Neuronal stem cell (in vitro differentiated cells): ENCODE results near the gene SPACA9.

Source experiments
- DNase-seq: peaks from one replicate; pipeline ENCODE4 v3.0.0-alpha.2; 2013; ENCODE audit warnings: low spot score
- H2AFZ ChIP-seq: one replicate; pipeline ENCODE4 v1.6.1; 2013; ENCODE audit warnings: mild to moderate bottlenecking, low read length, inconsistent platforms
- H2AK5ac ChIP-seq: 2 replicates; pipeline ENCODE4 v1.6.1; 2013; ENCODE audit warnings: low read depth, mild to moderate bottlenecking, inconsistent platforms, low read length, moderate library complexity, mixed read lengths
- H2BK120ac ChIP-seq: 2 replicates; pipeline ENCODE4 v1.6.1; 2013; ENCODE audit warnings: low read depth, mild to moderate bottlenecking, inconsistent platforms, low read length, moderate library complexity, mixed read lengths
- H2BK12ac ChIP-seq: one replicate; pipeline ENCODE4 v1.6.1; 2013; ENCODE audit warnings: low read length, inconsistent platforms
- H2BK15ac ChIP-seq: 2 replicates; pipeline ENCODE4 v1.6.1; 2013; ENCODE audit warnings: mild to moderate bottlenecking, low read length, inconsistent platforms, mixed read lengths
- H2BK5ac ChIP-seq: one replicate; pipeline ENCODE4 v1.6.1; 2013; ENCODE audit warnings: inconsistent platforms, mild to moderate bottlenecking, low read length, moderate library complexity
- H3K14ac ChIP-seq: one replicate; pipeline ENCODE4 v1.6.1; 2013; ENCODE audit warnings: low read length, inconsistent platforms
- H3K18ac ChIP-seq: 2 replicates; pipeline ENCODE4 v1.6.1; 2013; ENCODE audit warnings: low read length, inconsistent platforms
- H3K23ac ChIP-seq: 2 replicates; pipeline ENCODE4 v1.6.1; 2013; ENCODE audit warnings: low read depth, mild to moderate bottlenecking, mixed read lengths, low read length, inconsistent platforms; ENCODE audit not compliant: poor library complexity
- H3K27ac ChIP-seq: replicated peaks from 3 replicates; pipeline ENCODE4 v1.5.1; 2013; ENCODE audit warnings: low read length, inconsistent platforms
- H3K27me3 ChIP-seq, 3 experiments: 2 replicates each; pipeline ENCODE4 v1.6.1; 2013; ENCODE audit warnings: low read length in 3 of 3, mild to moderate bottlenecking in 2 of 3, inconsistent platforms in 1 of 3, low read depth in 1 of 3, mixed read lengths in 1 of 3, moderate library complexity in 1 of 3; ENCODE audit not compliant: control insufficient read depth in 3 of 3, insufficient read depth in 3 of 3
- H3K36me3 ChIP-seq, 2 donors: replicated peaks in 1 of 2; 2 replicates each; pipeline ENCODE4 v1.6.1; 2013; ENCODE audit warnings: low read length in 2 of 2; ENCODE audit not compliant: control insufficient read depth in 2 of 2, insufficient read depth in 2 of 2
- H3K4ac ChIP-seq: 2 replicates; pipeline ENCODE4 v1.6.1; 2013; ENCODE audit warnings: inconsistent platforms, mild to moderate bottlenecking, low read length, moderate library complexity
- H3K4me1 ChIP-seq, 2 donors: 1 replicate in 1 of 2; 2 replicates in 1 of 2; pipeline ENCODE4 v1.6.1; 2013; ENCODE audit warnings: low read length in 2 of 2, low read depth in 1 of 2; ENCODE audit not compliant: control insufficient read depth in 2 of 2, insufficient read depth in 1 of 2
- H3K4me2 ChIP-seq: one replicate; pipeline ENCODE4 v1.6.1; 2013; ENCODE audit warnings: mild to moderate bottlenecking, low read length, inconsistent platforms; ENCODE audit not compliant: insufficient read depth, poor library complexity, severe bottlenecking
- H3K4me3 ChIP-seq, 2 donors: 2 replicates each; pipeline ENCODE4 v1.5.1; 2013; ENCODE audit warnings: low read length in 2 of 2, mild to moderate bottlenecking in 2 of 2, inconsistent platforms in 1 of 2, moderate library complexity in 1 of 2
- H3K79me1 ChIP-seq: one replicate; pipeline ENCODE4 v1.6.1; 2013; ENCODE audit warnings: low read depth, mild to moderate bottlenecking, inconsistent platforms, low read length, moderate library complexity
- H3K9ac ChIP-seq: one replicate; pipeline ENCODE4 v1.6.1; 2013; ENCODE audit warnings: mild to moderate bottlenecking, low read depth, low read length, inconsistent platforms; ENCODE audit not compliant: poor library complexity
- H3K9me3 ChIP-seq, 2 donors: replicated peaks in 1 of 2; 2 replicates each; pipeline versions ENCODE3 to v1.6.1; 2013; ENCODE audit warnings: low read length in 2 of 2, mild to moderate bottlenecking in 2 of 2, inconsistent platforms in 1 of 2, low read depth in 1 of 2, mixed read lengths in 1 of 2, moderate library complexity in 1 of 2; ENCODE audit not compliant: control insufficient read depth in 2 of 2, insufficient read depth in 1 of 2
- H4K8ac ChIP-seq: one replicate; pipeline ENCODE4 v1.6.1; 2013; ENCODE audit warnings: low read depth, mild to moderate bottlenecking, inconsistent platforms, low read length, moderate library complexity
- H4K91ac ChIP-seq: one replicate; pipeline ENCODE4 v1.6.1; 2013; ENCODE audit warnings: low read length, low read depth, mild to moderate bottlenecking, inconsistent platforms; ENCODE audit not compliant: poor library complexity
- WGBS, 2 donors: extraction: QIAGEN DNeasy Blood & Tissue Kit; methylation state at CpG; one replicate each; pipeline ENCODE4 v1.1.7; 2013; ENCODE audit warnings: missing lambda C conversion rate in 2 of 2, mixed read lengths in 1 of 2; ENCODE audit not compliant: insufficient read length in 2 of 2, insufficient replicate concordance in 1 of 2; ENCODE audit errors: extremely low coverage in 2 of 2; 5-methylcytosine and 5-hydroxymethylcytosine counted together

Gene SPACA9

GRCh38 chr9:132935026-132935425 is 56.3 kb downstream of the SPACA9 start:
- no CpG with 5 or more reads among the region's 6 CpGs for WGBS, 2 donors
- H3K14ac ChIP-seq, result no peak overlapping the region

GRCh38 chr9:132937463-132937901 is 58.8 kb downstream of the SPACA9 start:
- Histone ChIP-seq H3K27ac (no peak overlapping the region), H2AFZ (no peak overlapping the region)

More at GRCh38 chr9:132935026-132935425, 56.3 kb downstream of the SPACA9 start:
- Histone ChIP-seq H3K79me1 (peaks cover 4% of the 10 kb centered on the region), H3K18ac (no peak overlapping the region), H2AK5ac (no peak overlapping the region), H2BK15ac (no peak overlapping the region), H4K91ac (no peak overlapping the region), H3K4me1 (no peaks in the 10 kb centered on the region), H3K4ac (no peak overlapping the region), H3K36me3 (peaks cover 2 to 17% of the 10 kb centered on the region in 2 donors), H4K8ac (no peak overlapping the region), H3K9ac (no peak overlapping the region), H2BK5ac (no peak overlapping the region), H2BK12ac (no peak overlapping the region), H3K27me3 (no peaks in the 10 kb centered on the region), H2AFZ (no peak overlapping the region), H2BK120ac (no peak overlapping the region), H3K9me3 (no peaks in the 10 kb centered on the region), H3K27ac (no peak overlapping the region), H3K4me2 (no peak overlapping the region), H3K23ac (no peak overlapping the region), H3K4me3 (no peak overlapping the region)
- DNase-seq, result no peak

DNA sequence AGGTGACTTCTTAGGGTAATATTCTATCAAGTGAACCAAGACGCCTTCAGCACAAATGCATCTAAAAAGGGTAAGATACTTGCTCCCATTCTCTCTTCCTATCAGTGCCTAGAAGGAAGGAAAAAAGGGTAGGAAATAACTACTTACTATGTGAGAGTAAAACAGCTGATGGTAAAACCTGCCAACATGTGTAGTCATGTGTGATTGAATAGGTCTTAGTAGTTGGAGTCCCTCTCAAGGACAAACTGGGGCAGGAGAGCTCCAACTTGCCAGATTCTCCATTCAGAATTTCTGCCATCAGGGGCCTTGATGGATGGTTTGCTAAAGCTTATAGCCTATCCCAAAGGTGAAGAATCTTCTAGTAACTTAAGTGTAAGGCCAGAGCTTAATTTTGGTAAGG is 60.5 kb downstream of the SPACA9 start:
- H2AK5ac ChIP-seq, result no peak overlapping the region
- peaks cover 0 to 7% of the 10 kb centered on the region in 2 donors for H3K36me3 ChIP-seq
- no peak overlapping the region for H3K18ac ChIP-seq
- no peak overlapping the region for H3K4me2 ChIP-seq
- H3K9me3 ChIP-seq, result no peaks in the 10 kb centered on the region
- no peak overlapping the region for H3K27ac ChIP-seq
- H2AFZ ChIP-seq, result no peak overlapping the region
- no peak overlapping the region for H3K9ac ChIP-seq
- peaks cover 0 to 7% of the 10 kb centered on the region in 2 donors for H3K4me1 ChIP-seq
- no peak overlapping the region for H2BK120ac ChIP-seq
- H4K91ac ChIP-seq, result no peak overlapping the region
- H2BK5ac ChIP-seq, result no peak overlapping the region
- H3K4me3 ChIP-seq, result no peak overlapping the region
- no peak for DNase-seq
- H3K23ac ChIP-seq, result no peak overlapping the region
- no peak overlapping the region for H3K4ac ChIP-seq
- H3K79me1 ChIP-seq, result peaks cover 6% of the 10 kb centered on the region
- H2BK12ac ChIP-seq, result no peak overlapping the region
- no peak overlapping the region for H4K8ac ChIP-seq
- no peak overlapping the region for H2BK15ac ChIP-seq
- WGBS, 2 donors, result no CpG with 5 or more reads among the region's 1 CpG
- H3K27me3 ChIP-seq, result no peaks in the 10 kb centered on the region
- no peak overlapping the region for H3K14ac ChIP-seq

More at GRCh38 chr9:132937463-132937901, 58.8 kb downstream of the SPACA9 start:
- no peak for DNase-seq
- Histone ChIP-seq H2BK12ac (no peak overlapping the region), H3K23ac (no peak overlapping the region), H3K14ac (no peak overlapping the region), H3K9ac (no peak overlapping the region), H3K4me3 (no peak overlapping the region), H3K79me1 (peaks cover 4% of the 10 kb centered on the region), H3K4me1 (no peaks in the 10 kb centered on the region), H2BK120ac (no peak overlapping the region), H2BK5ac (no peak overlapping the region), H3K27me3 (no peaks in the 10 kb centered on the region), H3K18ac (no peak overlapping the region), H4K91ac (no peak overlapping the region), H4K8ac (no peak overlapping the region), H3K4ac (no peak overlapping the region), H3K9me3 (no peaks in the 10 kb centered on the region), H2BK15ac (no peak overlapping the region), H3K4me2 (no peak overlapping the region), H2AK5ac (no peak overlapping the region), H3K36me3 (peaks cover 2 to 14% of the 10 kb centered on the region in 2 donors)
- no CpG with 5 or more reads among the region's 7 CpGs for WGBS, 2 donors
